IMR-90 (cell line): Measurements from ENCODE around the gene CRTAC1. TPM values are rescaled to one million over a fixed set of nuclear protein-coding genes. Genes with fewer than 3 reads are reported as not detected.

Source experiments
- ATAC-seq: fragments of 200-7000 bp; cut with Tn5 transposase; 2 replicates; pipeline ENCODE4 v1.9.1; 2020; ENCODE audit warnings: low read depth, mild to moderate bottlenecking, moderate library complexity
- BruUV-seq: library from RNA; stranded (reverse); fragments of 400-500 nt; replicated peaks from 2 replicates; lab custom pipeline; 2021; lab: Mats Ljungman, UMichigan
- CTCF ChIA-PET: fragments of 300-600 bp; formaldehyde crosslinking; extraction: SDS; loops from one replicate; lab custom pipeline; 2021; ENCODE audit warnings: antibody characterized with exemption; lab: Yijun Ruan, JAX
- POLR2A ChIA-PET: fragments of 300-600 bp; sonication (Branson Sonifier 250); formaldehyde crosslinking; loops from one replicate; lab custom pipeline; 2022; ENCODE audit warnings: antibody characterized with exemption; ENCODE audit not compliant: unreplicated experiment; lab: Charles Lee
- DNase-seq: peaks from one replicate; pipeline ENCODE4 v3.0.0; 2013
- H2AFZ ChIP-seq: replicated peaks from 2 replicates; pipeline ENCODE3; 2013; ENCODE audit warnings: low read length, mild to moderate bottlenecking; ENCODE audit not compliant: poor library complexity
- H2AK5ac ChIP-seq: 2 replicates; pipeline ENCODE4 v1.6.1; 2013; ENCODE audit warnings: low read depth, low read length, inconsistent platforms
- H2AK9ac ChIP-seq: replicated peaks from 2 replicates; pipeline ENCODE3; 2013; ENCODE audit warnings: mild to moderate bottlenecking, low read depth, low read length, moderate library complexity; ENCODE audit not compliant: poor library complexity
- H2BK120ac ChIP-seq: 2 replicates; pipeline ENCODE4 v1.6.1; 2013; ENCODE audit warnings: low read depth, low read length, inconsistent platforms
- H2BK15ac ChIP-seq: 3 replicates; pipeline ENCODE4 v1.6.1; 2013; ENCODE audit warnings: low read depth, low read length, inconsistent platforms
- H2BK20ac ChIP-seq: 2 replicates; pipeline ENCODE4 v1.6.1; 2013; ENCODE audit warnings: low read depth, mild to moderate bottlenecking, inconsistent platforms, low read length, moderate library complexity
- H2BK5ac ChIP-seq: 2 replicates; pipeline ENCODE4 v1.6.1; 2013; ENCODE audit warnings: mild to moderate bottlenecking, low read depth, low read length, inconsistent platforms; ENCODE audit not compliant: poor library complexity, severe bottlenecking
- H3K14ac ChIP-seq: replicated peaks from 2 replicates; pipeline ENCODE4 v1.6.1; 2013; ENCODE audit warnings: low read depth, low read length, inconsistent platforms
- H3K18ac ChIP-seq: 2 replicates; pipeline ENCODE4 v1.6.1; 2013; ENCODE audit warnings: low read depth, low read length, control low read depth
- H3K23ac ChIP-seq: 2 replicates; pipeline ENCODE4 v1.6.1; 2013; ENCODE audit warnings: low read depth, low read length, inconsistent platforms
- H3K27ac ChIP-seq: 2 replicates; pipeline ENCODE4 v1.5.1; 2013; ENCODE audit warnings: mild to moderate bottlenecking, control low read depth, low read length; ENCODE audit not compliant: insufficient read depth
- H3K27me3 ChIP-seq: 2 replicates; pipeline ENCODE4 v1.6.1; 2013; ENCODE audit warnings: low read length; ENCODE audit not compliant: control insufficient read depth, insufficient read depth
- H3K36me3 ChIP-seq: 2 replicates; pipeline ENCODE4 v1.6.1; 2013; ENCODE audit warnings: low read length, mixed read lengths; ENCODE audit not compliant: control insufficient read depth, insufficient read depth
- H3K4ac ChIP-seq: 2 replicates; pipeline ENCODE4 v1.6.1; 2013; ENCODE audit warnings: low read depth, low read length, inconsistent platforms
- H3K4me1 ChIP-seq: 2 replicates; pipeline ENCODE4 v1.6.1; 2013; ENCODE audit warnings: low read length, mixed read lengths; ENCODE audit not compliant: control insufficient read depth, insufficient read depth
- H3K4me2 ChIP-seq: 2 replicates; pipeline ENCODE4 v1.6.1; 2013; ENCODE audit warnings: low read depth, mild to moderate bottlenecking, control low read depth, low read length, moderate library complexity
- H3K4me3 ChIP-seq: 2 replicates; pipeline ENCODE4 v1.5.1; 2013; ENCODE audit warnings: low read depth, mild to moderate bottlenecking, control low read depth, low read length, moderate library complexity; ENCODE audit not compliant: insufficient read depth
- H3K56ac ChIP-seq: 2 replicates; pipeline ENCODE4 v1.6.1; 2013; ENCODE audit warnings: low read length, inconsistent platforms; ENCODE audit not compliant: insufficient read depth; ENCODE audit errors: extremely low read depth
- H3K79me1 ChIP-seq, 2 experiments: 2 replicates each; pipeline ENCODE4 v1.6.1; 2013; ENCODE audit warnings: low read length in 2 of 2, inconsistent platforms in 1 of 2, low read depth in 1 of 2
- H3K9ac ChIP-seq: 2 replicates; pipeline ENCODE4 v1.6.1; 2013; ENCODE audit warnings: low read depth, low read length, control low read depth
- H3K9me1 ChIP-seq: 2 replicates; pipeline ENCODE4 v1.6.1; 2013; ENCODE audit warnings: low read length, inconsistent platforms; ENCODE audit not compliant: insufficient read depth
- H3K9me3 ChIP-seq: 2 replicates; pipeline ENCODE4 v1.6.1; 2013; ENCODE audit warnings: low read length; ENCODE audit not compliant: control insufficient read depth, insufficient read depth
- H4K20me1 ChIP-seq: 2 replicates; pipeline ENCODE4 v1.6.1; 2013; ENCODE audit warnings: low read length, inconsistent platforms; ENCODE audit not compliant: insufficient read depth
- H4K5ac ChIP-seq: 2 replicates; pipeline ENCODE4 v1.6.1; 2013; ENCODE audit warnings: mild to moderate bottlenecking, low read depth, low read length, control low read depth
- H4K8ac ChIP-seq, 2 experiments: 2 replicates each; pipeline ENCODE4 v1.6.1; 2013; ENCODE audit warnings: low read depth in 2 of 2, low read length in 2 of 2, control low read depth in 1 of 2, inconsistent platforms in 1 of 2
- H4K91ac ChIP-seq: 2 replicates; pipeline ENCODE4 v1.6.1; 2013; ENCODE audit warnings: low read depth, low read length, inconsistent platforms; ENCODE audit not compliant: insufficient read depth
- BHLHE40 ChIP-seq: fragments of 150-350 bp; IDR thresholded peaks from 2 replicates; pipeline ENCODE4 v1.6.1; 2016; ENCODE audit warnings: mild to moderate bottlenecking, low read depth, low read length
- CEBPB ChIP-seq: IDR thresholded peaks from 2 replicates; pipeline ENCODE4 v1.6.1; 2012; ENCODE audit warnings: low read depth, low read length, improper control_type of control experiment
- CHD1 ChIP-seq: IDR thresholded peaks from 2 replicates; pipeline ENCODE4 v1.6.1; 2012; ENCODE audit warnings: low read depth, low read length, improper control_type of control experiment
- FOS ChIP-seq: fragments of 150-350 bp; IDR thresholded peaks from 2 replicates; pipeline ENCODE4 v1.6.1; 2016; ENCODE audit warnings: low read depth, low read length
- MAFK ChIP-seq: IDR thresholded peaks from 2 replicates; pipeline ENCODE4 v1.6.1; 2012; ENCODE audit warnings: low read depth, low read length, improper control_type of control experiment
- MAZ ChIP-seq: IDR thresholded peaks from 2 replicates; pipeline ENCODE4 v1.6.1; 2012; ENCODE audit warnings: low read depth, mild to moderate bottlenecking, low read length, improper control_type of control experiment, moderate library complexity, borderline replicate concordance
- MXI1 ChIP-seq: IDR thresholded peaks from 2 replicates; pipeline ENCODE4 v1.6.1; 2012; ENCODE audit warnings: low read depth, mild to moderate bottlenecking, low read length, moderate library complexity, borderline replicate concordance
- NFE2L2 ChIP-seq: fragments of 150-350 bp; IDR thresholded peaks from 2 replicates; pipeline ENCODE4 v1.6.1; 2016; ENCODE audit warnings: low read depth, mild to moderate bottlenecking, low read length
- POLR2A ChIP-seq: IDR thresholded peaks from 2 replicates; pipeline ENCODE4 v1.6.1; 2012; ENCODE audit warnings: mild to moderate bottlenecking, low read depth, low read length
- RAD21 ChIP-seq: IDR thresholded peaks from 2 replicates; pipeline ENCODE4 v1.6.1; 2012; ENCODE audit warnings: low read length, improper control_type of control experiment
- RCOR1 ChIP-seq: IDR thresholded peaks from 2 replicates; pipeline ENCODE4 v1.6.1; 2012; ENCODE audit warnings: mild to moderate bottlenecking, low read length, improper control_type of control experiment; ENCODE audit not compliant: insufficient replicate concordance
- RFX5 ChIP-seq: IDR thresholded peaks from 2 replicates; pipeline ENCODE4 v1.8.0; 2012; ENCODE audit warnings: low read depth, mild to moderate bottlenecking, low read length, moderate library complexity
- SMC3 ChIP-seq: fragments of 150-350 bp; IDR thresholded peaks from 2 replicates; pipeline ENCODE4 v1.6.1; 2016; ENCODE audit warnings: low read depth, mild to moderate bottlenecking, antibody characterized with exemption, low read length, moderate library complexity
- WGBS, 2 experiments: methylation state at CpG; one replicate each; pipeline versions ENCODE4 v1.1.5 to v1.1.7; 2013; ENCODE audit warnings: missing lambda C conversion rate in 2 of 2; ENCODE audit not compliant: insufficient read length in 1 of 2; ENCODE audit errors: extremely low coverage in 2 of 2; 5-methylcytosine and 5-hydroxymethylcytosine counted together
- dilution Hi-C: fragments of 300-500 bp; cut with HindIII; formaldehyde crosslinking; loops from one replicate; pipeline ENCODE4 v1.14.3; 2018; ENCODE audit warnings: low sequenced_read_pairs; ENCODE audit not compliant: unreplicated experiment
- in situ Hi-C: fragments of 300-500 bp; cut with MboI; formaldehyde crosslinking; loops from 3 replicates; pipeline ENCODE4 v1.14.3; 2019; ENCODE audit warnings: low sequenced_read_pairs, inconsistent platforms, mixed read lengths
- intact Hi-C: fragments of 100-400 bp; cut with micrococcal nuclease; formaldehyde crosslinking; loops from 2 replicates; pipeline ENCODE4 v1.10.0; 2022
- polyA plus RNA-seq, 3 experiments: library from polyadenylated mRNA; depleted of rRNA; stranded (reverse); fragments of >200 nt; gene quantifications; 2 replicates each; pipeline ENCODE4 v1.2.3, GENCODE V29; 2012; ENCODE audit warnings: low replicate concordance in 1 of 3
- total RNA-seq: library from RNA; depleted of rRNA; stranded (reverse); fragments of >200 nt; gene quantifications from 2 replicates; pipeline ENCODE4 v1.2.3, GENCODE V29; 2012
- TF ChIP-seq, protein P1 (sequence below): fragments of 150-350 bp; IDR thresholded peaks from 2 replicates; pipeline ENCODE4 v1.6.1; 2016; ENCODE audit warnings: low read depth, mild to moderate bottlenecking, low read length, moderate library complexity, borderline replicate concordance
- TF ChIP-seq, protein P2 (sequence below): conservative IDR thresholded peaks from 2 replicates; pipeline ENCODE4 v1.5.1; 2012; ENCODE audit warnings: mild to moderate bottlenecking, low read depth, low read length, improper control_type of control experiment
- TF ChIP-seq, protein P3 (sequence below): fragments of 150-350 bp; IDR thresholded peaks from 2 replicates; pipeline ENCODE4 v1.6.1; 2017; ENCODE audit warnings: mild to moderate bottlenecking, antibody characterized with exemption, low read length, low read depth

CRTAC1 gene
- total and polyA plus RNA-seq, 2 of the 4 experiments (the other 2 are of a cell fraction), result not detected

DNA sequence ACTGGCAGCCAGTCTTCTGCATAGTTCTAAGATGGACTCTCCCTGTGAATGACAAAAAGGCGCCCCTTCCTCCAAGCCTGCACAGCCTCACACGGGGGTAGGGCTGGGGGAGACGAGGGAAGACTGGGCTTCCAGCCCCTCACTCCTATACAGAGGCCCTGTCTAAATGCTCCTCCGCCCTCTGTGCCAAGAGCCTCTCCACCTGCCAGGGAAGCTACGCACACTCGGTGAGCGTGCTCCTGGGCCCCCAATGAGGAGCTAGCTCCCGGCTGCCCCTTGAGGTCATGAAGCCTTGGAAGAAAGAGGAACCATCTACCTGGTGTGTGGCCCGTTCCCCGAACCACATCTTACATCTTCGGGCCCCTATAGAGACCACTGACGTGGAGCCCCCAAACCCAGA is 54.8 kb downstream of the CRTAC1 start:
- ATAC-seq (no peak), DNase-seq (no peak)
- Histone ChIP-seq H4K8ac (no peak overlapping the region), H2BK15ac (no peak overlapping the region), H3K14ac (no peak overlapping the region), H2AK5ac (no peak overlapping the region), H2BK20ac (no peak overlapping the region), H3K9ac (no peak overlapping the region), H3K4ac (no peak overlapping the region), H3K4me2 (no peak overlapping the region), H2BK120ac (no peak overlapping the region), H3K9me1 (no peaks in the 10 kb centered on the region), H3K56ac (no peak overlapping the region), H2BK5ac (no peak overlapping the region), H3K36me3 (no peaks in the 10 kb centered on the region), H3K4me1 (no peaks in the 10 kb centered on the region), H3K23ac (no peak overlapping the region), H3K9me3 (0 out of 2 replicates have a peak, but pooled peaks cover 1% of the 10 kb centered on the region), H3K27ac (no peak overlapping the region), H4K5ac (no peak overlapping the region), H2AK9ac (no peak overlapping the region), H3K79me1 (no peaks in the 10 kb centered on the region), H3K18ac (no peak overlapping the region), H4K20me1 (no peaks in the 10 kb centered on the region), H3K27me3 (peaks cover 27% of the 10 kb centered on the region), H2AFZ (no peak overlapping the region), H3K4me3 (no peak overlapping the region), H4K91ac (no peak overlapping the region)
- ChIA-PET CTCF (no interaction called here), POLR2A (no interaction called here)
- no TSS peak for BruUV-seq
- 57% methylated on average over 8 of the region's 12 CpGs; no CpG with 5 or more reads in 1 of the 2 experiments for WGBS, 2 experiments
- intact Hi-C loops, result no loop called here
- dilution Hi-C loops, result no loop called here
- in situ Hi-C loops, result no loop called here
- TF ChIP-seq MAZ (no peak), NFE2L2 (no peak), SMC3 (no peak), RCOR1 (no peak), MXI1 (no peak), RFX5 (no peak), BHLHE40 (no peak), POLR2A (no peak), CEBPB (no peak), MAFK (no peak), CHD1 (no peak), RAD21 (no peak), FOS (no peak)
- TF ChIP-seq, protein P1, sequence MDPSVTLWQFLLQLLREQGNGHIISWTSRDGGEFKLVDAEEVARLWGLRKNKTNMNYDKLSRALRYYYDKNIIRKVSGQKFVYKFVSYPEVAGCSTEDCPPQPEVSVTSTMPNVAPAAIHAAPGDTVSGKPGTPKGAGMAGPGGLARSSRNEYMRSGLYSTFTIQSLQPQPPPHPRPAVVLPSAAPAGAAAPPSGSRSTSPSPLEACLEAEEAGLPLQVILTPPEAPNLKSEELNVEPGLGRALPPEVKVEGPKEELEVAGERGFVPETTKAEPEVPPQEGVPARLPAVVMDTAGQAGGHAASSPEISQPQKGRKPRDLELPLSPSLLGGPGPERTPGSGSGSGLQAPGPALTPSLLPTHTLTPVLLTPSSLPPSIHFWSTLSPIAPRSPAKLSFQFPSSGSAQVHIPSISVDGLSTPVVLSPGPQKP, result no peak
- TF ChIP-seq, protein P2, sequence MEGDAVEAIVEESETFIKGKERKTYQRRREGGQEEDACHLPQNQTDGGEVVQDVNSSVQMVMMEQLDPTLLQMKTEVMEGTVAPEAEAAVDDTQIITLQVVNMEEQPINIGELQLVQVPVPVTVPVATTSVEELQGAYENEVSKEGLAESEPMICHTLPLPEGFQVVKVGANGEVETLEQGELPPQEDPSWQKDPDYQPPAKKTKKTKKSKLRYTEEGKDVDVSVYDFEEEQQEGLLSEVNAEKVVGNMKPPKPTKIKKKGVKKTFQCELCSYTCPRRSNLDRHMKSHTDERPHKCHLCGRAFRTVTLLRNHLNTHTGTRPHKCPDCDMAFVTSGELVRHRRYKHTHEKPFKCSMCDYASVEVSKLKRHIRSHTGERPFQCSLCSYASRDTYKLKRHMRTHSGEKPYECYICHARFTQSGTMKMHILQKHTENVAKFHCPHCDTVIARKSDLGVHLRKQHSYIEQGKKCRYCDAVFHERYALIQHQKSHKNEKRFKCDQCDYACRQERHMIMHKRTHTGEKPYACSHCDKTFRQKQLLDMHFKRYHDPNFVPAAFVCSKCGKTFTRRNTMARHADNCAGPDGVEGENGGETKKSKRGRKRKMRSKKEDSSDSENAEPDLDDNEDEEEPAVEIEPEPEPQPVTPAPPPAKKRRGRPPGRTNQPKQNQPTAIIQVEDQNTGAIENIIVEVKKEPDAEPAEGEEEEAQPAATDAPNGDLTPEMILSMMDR, result no peak
- TF ChIP-seq, protein P3, sequence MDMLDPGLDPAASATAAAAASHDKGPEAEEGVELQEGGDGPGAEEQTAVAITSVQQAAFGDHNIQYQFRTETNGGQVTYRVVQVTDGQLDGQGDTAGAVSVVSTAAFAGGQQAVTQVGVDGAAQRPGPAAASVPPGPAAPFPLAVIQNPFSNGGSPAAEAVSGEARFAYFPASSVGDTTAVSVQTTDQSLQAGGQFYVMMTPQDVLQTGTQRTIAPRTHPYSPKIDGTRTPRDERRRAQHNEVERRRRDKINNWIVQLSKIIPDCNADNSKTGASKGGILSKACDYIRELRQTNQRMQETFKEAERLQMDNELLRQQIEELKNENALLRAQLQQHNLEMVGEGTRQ, result no peak
